Natural killer cell treated with Interleukin-12 subunit alpha and Interleukin-12 subunit beta and Interleukin-15 and Interleukin-18, amount 100 ng/mL, for 72 hours (primary cell): ENCODE data around the gene OSBPL3. TPM values are rescaled to one million over a fixed set of nuclear protein-coding genes. Genes with fewer than 3 reads are reported as not detected.
A peak's percentile ranks its signal among the peaks of the same experiment; 100 is the strongest.

Experiments used
- ATAC-seq, 2 donors: fragments of 150-1000 bp; cut with Tn5 transposase in 1 of 2; sonication (Bioruptor Pico), chemical (Tn5 transposase) in 1 of 2; 2 replicates each; pipeline ENCODE4 v1.10.0; 2021
- DNase-seq: peaks from one replicate; pipeline ENCODE4 v3.0.0; 2022; ENCODE audit warnings: low spot score
- H3K27ac Mint-ChIP-seq, 2 donors: 1 replicate in 1 of 2; 2 replicates in 1 of 2; pipeline ENCODE4 v1.8.0; 2022; ENCODE audit warnings: mixed read lengths in 2 of 2, mild to moderate bottlenecking in 1 of 2, moderate library complexity in 1 of 2
- H3K27me3 Mint-ChIP-seq, 2 donors: 1 replicate in 1 of 2; 2 replicates in 1 of 2; pipeline ENCODE4 v1.8.0; 2022; ENCODE audit warnings: mixed read lengths in 2 of 2
- H3K36me3 Mint-ChIP-seq: one replicate; pipeline ENCODE4 v1.8.0; 2022; ENCODE audit warnings: mixed read lengths
- H3K4me1 Mint-ChIP-seq, 2 donors: 1 replicate in 1 of 2; 2 replicates in 1 of 2; pipeline ENCODE4 v1.8.0; 2022; ENCODE audit warnings: low read depth in 2 of 2, mixed read lengths in 2 of 2, mild to moderate bottlenecking in 1 of 2
- H3K4me3 Mint-ChIP-seq: one replicate; pipeline ENCODE4 v1.8.0; 2022; ENCODE audit warnings: mixed read lengths
- H3K9me3 Mint-ChIP-seq: 2 replicates; pipeline ENCODE4 v1.8.0; 2022; ENCODE audit warnings: mixed read lengths
- total RNA-seq, 2 donors: library from RNA; stranded (reverse); gene quantifications; one replicate each; pipeline ENCODE4 v1.2.3, GENCODE V29; 2022

Gene OSBPL3
- total RNA-seq, 2 donors from 2014 or later, result 34.7 to 70.4 TPM

GRCh38 chr7:24825931-24826661 lies 153.9 kb downstream of the OSBPL3 start:
- Mint-ChIP-seq H3K4me3 (peak overlapping the region; percentile 61), H3K27me3 (no peaks in the 10 kb centered on the region), H3K4me1 (peaks cover 39 to 47% of the 10 kb centered on the region in 2 donors), H3K9me3 (no peaks in the 10 kb centered on the region), H3K27ac (peak overlapping the region; percentile 11 to 61), H3K36me3 (peaks cover 18% of the 10 kb centered on the region)
- DNase-seq (no peak), ATAC-seq (no peak)

GRCh38 chr7:24825381-24825794 lies 154.6 kb downstream of the OSBPL3 start:
- H3K27me3 Mint-ChIP-seq, result no peaks in the 10 kb centered on the region
- peaks cover 41 to 50% of the 10 kb centered on the region in 2 donors for H3K4me1 Mint-ChIP-seq
- peaks cover 15% of the 10 kb centered on the region for H3K36me3 Mint-ChIP-seq
- H3K4me3 Mint-ChIP-seq, result peak overlapping the region; percentile 61
- no peaks in the 10 kb centered on the region for H3K9me3 Mint-ChIP-seq
- DNase-seq (no peak), ATAC-seq (no peak)
- H3K27ac Mint-ChIP-seq, result peak overlapping the region; percentile 11 to 61

- H3K27me3 Mint-ChIP-seq, result no peaks in the 10 kb centered on the region
- peaks cover 45 to 55% of the 10 kb centered on the region in 2 donors for H3K4me1 Mint-ChIP-seq
- peak overlapping the region; percentile 11 to 49 for H3K27ac Mint-ChIP-seq
- H3K4me3 Mint-ChIP-seq, result peak overlapping the region; percentile 1
- DNase-seq (no peak), ATAC-seq (no peak)
- peaks cover 15% of the 10 kb centered on the region for H3K36me3 Mint-ChIP-seq
- H3K9me3 Mint-ChIP-seq, result no peaks in the 10 kb centered on the region
Observed at GRCh38 chr7:24824896-24825295, 155.1 kb downstream of the OSBPL3 start.

GRCh38 chr7:24824400-24824799 lies 155.6 kb downstream of the OSBPL3 start:
- ATAC-seq (no peak), DNase-seq (no peak)
- Mint-ChIP-seq H3K4me1 (peaks cover 47 to 57% of the 10 kb centered on the region in 2 donors), H3K36me3 (peaks cover 14% of the 10 kb centered on the region), H3K4me3 (peak overlapping the region; percentile 1), H3K9me3 (no peaks in the 10 kb centered on the region), H3K27ac (peak overlapping the region; percentile 11 to 49), H3K27me3 (no peaks in the 10 kb centered on the region)

GRCh38 chr7:24821754-24822054 lies 158.3 kb downstream of the OSBPL3 start:
- Mint-ChIP-seq H3K36me3 (peaks cover 15% of the 10 kb centered on the region), H3K9me3 (no peaks in the 10 kb centered on the region), H3K4me1 (peaks cover 43 to 46% of the 10 kb centered on the region in 2 donors), H3K27me3 (no peaks in the 10 kb centered on the region), H3K27ac (peak overlapping the region; percentile 98 to 99), H3K4me3 (peak overlapping the region; percentile 79)
- DNase-seq (no peak), ATAC-seq (no peak)

GRCh38 chr7:24821045-24821753 lies 158.8 kb downstream of the OSBPL3 start:
- Mint-ChIP-seq H3K36me3 (peaks cover 18% of the 10 kb centered on the region), H3K9me3 (no peaks in the 10 kb centered on the region), H3K27ac (peak overlapping the region; percentile 98 to 99), H3K4me3 (peak overlapping the region; percentile 79), H3K27me3 (no peaks in the 10 kb centered on the region), H3K4me1 (peaks cover 38 to 41% of the 10 kb centered on the region in 2 donors)
- peak; percentile 93 to 94 for ATAC-seq
- peak; percentile 89 for DNase-seq

GRCh38 chr7:24820730-24821044 lies 159.3 kb downstream of the OSBPL3 start:
- H3K27me3 Mint-ChIP-seq, result no peaks in the 10 kb centered on the region
- H3K9me3 Mint-ChIP-seq, result no peaks in the 10 kb centered on the region
- peaks cover 18% of the 10 kb centered on the region for H3K36me3 Mint-ChIP-seq
- DNase-seq (no peak), ATAC-seq (no peak)
- peaks cover 33 to 36% of the 10 kb centered on the region in 2 donors for H3K4me1 Mint-ChIP-seq
- H3K27ac Mint-ChIP-seq, result peak overlapping the region; percentile 98 to 99
- peak overlapping the region; percentile 79 for H3K4me3 Mint-ChIP-seq

GRCh38 chr7:24819916-24820689 lies 159.9 kb downstream of the OSBPL3 start:
- Mint-ChIP-seq H3K9me3 (no peaks in the 10 kb centered on the region), H3K4me3 (peak overlapping the region; percentile 65), H3K4me1 (peaks cover 27 to 30% of the 10 kb centered on the region in 2 donors), H3K27ac (peak overlapping the region; percentile 98 to 99), H3K27me3 (no peaks in the 10 kb centered on the region), H3K36me3 (peaks cover 18% of the 10 kb centered on the region)
- DNase-seq (peak; percentile 85), ATAC-seq (peak; percentile 76 to 82)

GRCh38 chr7:24817339-24817738 lies 162.6 kb downstream of the OSBPL3 start:
- no peaks in the 10 kb centered on the region for H3K9me3 Mint-ChIP-seq
- no peak for ATAC-seq
- H3K27me3 Mint-ChIP-seq, result no peaks in the 10 kb centered on the region
- DNase-seq, result no peak
- H3K36me3 Mint-ChIP-seq, result peaks cover 19% of the 10 kb centered on the region
- H3K4me1 Mint-ChIP-seq, result peaks cover 20 to 22% of the 10 kb centered on the region in 2 donors
- peak overlapping the region; percentile 16 to 62 for H3K27ac Mint-ChIP-seq
- no peak overlapping the region for H3K4me3 Mint-ChIP-seq

- Mint-ChIP-seq H3K4me3 (no peak overlapping the region), H3K4me1 (peaks cover 20 to 21% of the 10 kb centered on the region in 2 donors), H3K9me3 (no peaks in the 10 kb centered on the region), H3K36me3 (peaks cover 19% of the 10 kb centered on the region), H3K27ac (peak overlapping the region; percentile 56 to 62), H3K27me3 (no peaks in the 10 kb centered on the region)
- no peak for ATAC-seq
- DNase-seq, result no peak
Observed at GRCh38 chr7:24816868-24817267, 163.1 kb downstream of the OSBPL3 start.

- peak; percentile 75 for DNase-seq
- peaks cover 0 to under 1% of the 10 kb centered on the region in 2 donors for H3K4me1 Mint-ChIP-seq
- no peaks in the 10 kb centered on the region for H3K27me3 Mint-ChIP-seq
- H3K9me3 Mint-ChIP-seq, result no peaks in the 10 kb centered on the region
- no peak overlapping the region for H3K4me3 Mint-ChIP-seq
- H3K36me3 Mint-ChIP-seq, result peaks cover 18% of the 10 kb centered on the region
- no peak overlapping the region for H3K27ac Mint-ChIP-seq
- peak; percentile 66 to 76 for ATAC-seq
Observed at GRCh38 chr7:24812305-24812945, 167.6 kb downstream of the OSBPL3 start.

- H3K27me3 Mint-ChIP-seq, result no peaks in the 10 kb centered on the region
- ATAC-seq, result no peak
- H3K4me1 Mint-ChIP-seq, result no peaks in the 10 kb centered on the region
- H3K27ac Mint-ChIP-seq, result no peak overlapping the region
- no peak overlapping the region for H3K4me3 Mint-ChIP-seq
- peaks cover 17% of the 10 kb centered on the region for H3K36me3 Mint-ChIP-seq
- no peaks in the 10 kb centered on the region for H3K9me3 Mint-ChIP-seq
- DNase-seq, result no peak
Observed at GRCh38 chr7:24808518-24808917, 171.5 kb downstream of the OSBPL3 start.

- H3K27me3 Mint-ChIP-seq, result no peaks in the 10 kb centered on the region
- H3K27ac Mint-ChIP-seq, result no peak overlapping the region
- no peaks in the 10 kb centered on the region for H3K9me3 Mint-ChIP-seq
- H3K36me3 Mint-ChIP-seq, result peaks cover 36% of the 10 kb centered on the region
- H3K4me1 Mint-ChIP-seq, result peaks cover 8 to 11% of the 10 kb centered on the region in 2 donors
- ATAC-seq (no peak), DNase-seq (no peak)
- no peak overlapping the region for H3K4me3 Mint-ChIP-seq
Observed at GRCh38 chr7:24802300-24802699, 177.7 kb downstream of the OSBPL3 start.
